Measurements from ENCODE around the gene KISS1.

The KISS1 gene

DNA sequence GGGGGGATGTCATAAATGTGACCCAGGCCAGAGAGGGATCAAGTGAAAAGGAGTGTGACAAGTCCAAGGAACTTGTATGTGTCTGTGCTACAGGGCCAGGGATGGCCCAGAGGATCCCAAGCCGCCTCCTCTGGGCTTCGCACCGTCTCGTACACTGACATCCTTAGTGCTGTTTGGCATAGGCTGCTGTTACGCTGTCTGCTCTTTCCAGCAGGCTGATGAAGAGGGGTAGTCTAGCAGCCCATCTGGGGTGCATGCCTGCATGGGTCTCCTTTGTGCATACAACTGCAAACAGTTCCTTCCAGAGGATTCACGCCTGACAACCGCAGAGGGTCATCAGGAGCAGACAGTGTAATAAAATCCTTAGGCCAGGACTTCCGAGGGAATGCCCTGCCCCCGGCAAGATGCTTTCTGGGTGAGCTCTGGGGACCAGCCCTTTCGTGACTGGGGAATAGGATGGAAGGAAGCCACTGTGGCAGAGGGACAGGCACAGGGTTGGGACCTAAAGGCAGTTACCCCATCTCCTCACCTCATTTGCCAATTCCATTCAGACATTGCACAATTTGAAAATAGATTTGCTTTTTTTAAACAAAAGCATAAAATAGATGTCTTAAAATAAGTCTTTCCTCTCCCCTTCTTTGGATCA, 23.8 kb upstream of the KISS1 start:
- in situ Hi-C loops (cut with MboI; ENCODE audit: low sequenced_read_pairs) = no loop called here

DNA sequence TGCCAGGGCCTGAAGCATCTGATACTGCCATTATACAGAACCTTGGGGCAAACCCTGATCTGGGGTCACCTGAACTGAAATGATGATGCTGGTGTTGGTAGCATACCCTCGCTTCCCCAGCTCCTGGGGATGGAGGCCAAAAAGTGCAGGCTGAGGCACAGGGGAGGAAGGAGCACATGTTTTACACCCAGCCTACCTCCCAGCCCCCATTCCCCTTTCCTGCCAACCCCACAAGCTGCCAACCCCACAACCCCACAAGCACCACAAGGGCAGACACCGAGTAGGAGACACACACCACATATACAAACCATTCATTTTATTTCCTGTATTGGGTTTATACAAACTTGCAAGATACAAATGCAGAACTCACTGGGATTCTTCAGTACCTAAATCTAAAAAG, 22.3 kb upstream of the KISS1 start:
- in situ Hi-C loops (cut with MboI; ENCODE audit: low sequenced_read_pairs) = no loop called here

DNA sequence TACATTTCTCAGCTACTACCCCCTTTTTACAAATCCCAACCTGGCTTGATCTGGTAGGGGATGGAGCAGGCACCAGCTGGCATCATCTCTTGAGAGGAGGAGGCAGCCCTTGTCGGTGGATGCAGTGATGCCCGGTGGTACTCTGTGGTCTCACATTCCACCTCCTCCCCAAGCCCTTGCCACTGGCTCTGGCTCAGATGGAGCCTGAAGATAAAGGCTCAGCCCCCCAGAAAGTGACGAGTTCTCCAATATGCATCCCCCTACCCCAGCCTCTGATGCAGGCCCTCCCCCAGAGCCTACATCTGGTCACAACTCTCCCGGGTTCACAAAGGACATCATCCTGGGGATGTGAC, 21.3 kb upstream of the KISS1 start:
- in situ Hi-C loops (cut with MboI; ENCODE audit: low sequenced_read_pairs) = no loop called here

DNA sequence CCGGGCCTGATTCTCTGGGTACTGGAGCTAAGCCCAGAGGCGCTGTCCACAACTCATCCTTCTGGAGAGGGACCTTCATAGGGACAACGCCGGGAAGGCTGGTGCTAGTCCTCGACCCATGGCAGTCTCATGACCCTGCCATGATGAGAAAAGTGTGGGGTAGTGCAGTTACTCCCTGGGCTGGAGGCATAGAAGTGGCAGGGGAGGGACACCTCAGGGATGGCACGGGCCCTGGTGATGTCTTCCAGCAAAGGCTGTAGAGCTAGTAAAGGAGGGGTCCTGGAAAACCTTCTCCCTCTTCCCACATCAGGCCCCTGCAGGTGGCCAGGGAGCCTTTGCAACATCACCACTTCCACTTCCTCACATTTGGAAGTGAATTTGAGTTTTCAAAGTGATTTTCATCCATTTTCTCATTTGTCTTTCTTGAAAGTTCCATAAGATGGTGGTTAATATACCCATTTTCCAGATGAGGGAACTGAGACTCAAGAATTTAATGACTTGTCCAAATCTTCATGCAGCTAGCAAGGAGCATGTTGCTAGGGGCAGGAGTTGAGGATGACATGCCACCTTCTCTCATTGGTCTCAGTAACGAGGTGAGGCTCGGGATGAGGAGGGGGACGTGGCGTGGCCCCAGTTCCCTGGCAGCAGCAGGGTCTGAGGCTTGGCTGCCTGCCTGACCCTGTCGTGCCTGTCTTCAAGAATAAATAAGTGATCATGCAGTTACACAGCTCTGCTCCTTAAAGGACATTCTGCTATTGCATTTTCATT, 20.8 kb upstream of the KISS1 start:
- in situ Hi-C loops (cut with MboI; ENCODE audit: low sequenced_read_pairs) = no loop called here

DNA sequence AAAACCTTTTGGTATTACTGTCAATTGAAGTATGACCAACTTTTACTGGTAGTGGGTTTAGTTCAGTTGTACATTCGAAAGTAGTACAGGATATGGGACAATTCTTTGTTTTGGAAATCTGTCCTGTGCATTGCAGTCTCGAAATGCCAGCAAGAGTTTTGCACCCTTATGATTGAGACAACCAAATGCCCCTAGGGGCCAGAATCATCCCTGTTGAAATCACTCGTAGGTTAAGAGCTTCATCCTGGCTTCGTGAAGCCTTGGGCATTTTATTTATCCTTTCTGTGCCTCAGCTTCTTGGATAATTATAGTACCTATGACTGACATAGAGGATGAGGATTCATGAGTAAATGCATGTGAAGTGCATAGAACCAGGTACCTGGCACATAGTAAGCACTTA, 19.9 kb upstream of the KISS1 start:
- in situ Hi-C loops (cut with MboI; ENCODE audit: low sequenced_read_pairs) = no loop called here

DNA sequence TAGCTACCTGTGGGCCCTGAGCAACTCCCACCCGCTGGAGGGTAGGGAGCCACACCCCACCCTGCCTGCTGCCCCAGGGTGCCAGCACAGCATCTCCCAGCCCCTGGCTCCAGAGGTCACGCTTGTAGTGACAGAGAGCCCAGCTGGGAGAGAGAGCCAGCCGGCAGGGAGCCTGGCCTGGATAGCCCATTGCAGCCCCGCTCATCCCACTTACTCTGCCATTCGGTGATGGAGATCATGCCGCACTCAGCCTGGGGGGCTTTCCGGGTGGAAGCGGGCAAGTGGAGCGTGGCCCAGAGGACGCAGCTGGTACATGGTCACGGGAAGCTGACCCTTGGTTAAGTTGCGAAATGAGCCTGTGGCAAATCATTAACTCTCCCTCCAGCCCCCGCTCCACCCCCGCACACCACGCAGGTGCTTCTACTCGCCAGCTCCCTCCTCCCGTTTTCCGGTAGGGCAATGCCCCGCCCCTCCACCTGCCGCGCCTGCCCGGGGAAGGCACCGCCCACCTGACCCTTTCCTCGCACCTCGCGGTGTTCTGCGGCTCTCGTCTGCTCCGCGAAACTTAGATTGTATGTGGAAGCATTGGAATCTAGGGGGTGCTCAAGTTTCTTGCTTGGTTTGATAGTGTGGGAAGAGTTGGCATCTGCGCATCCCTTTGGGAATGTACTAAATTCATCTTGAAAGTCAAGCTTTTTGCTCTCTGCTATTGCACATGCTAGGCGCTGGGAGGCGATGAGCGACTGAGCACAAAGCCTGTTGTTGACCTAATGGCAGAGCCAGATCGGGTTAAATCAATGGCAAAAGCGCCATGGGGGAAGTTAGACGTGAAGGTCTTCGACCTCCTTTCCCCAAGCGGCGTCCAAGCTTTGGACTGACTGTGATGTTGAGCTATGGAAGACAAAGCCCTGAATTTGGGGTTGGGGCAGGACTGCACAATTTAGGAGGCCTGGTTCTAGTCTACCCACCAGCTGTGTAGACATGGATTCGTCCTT, 17.7 kb upstream of the KISS1 start, which contains the start of gene GOLT1A:
Gene GOLT1A, minus strand, starts transcription at position 321 of the 995 bp plus-strand sequence. Its CDS starts 82 bp downstream, at position 239.
- in situ Hi-C loops (cut with MboI; ENCODE audit: low sequenced_read_pairs) = no loop called here

DNA sequence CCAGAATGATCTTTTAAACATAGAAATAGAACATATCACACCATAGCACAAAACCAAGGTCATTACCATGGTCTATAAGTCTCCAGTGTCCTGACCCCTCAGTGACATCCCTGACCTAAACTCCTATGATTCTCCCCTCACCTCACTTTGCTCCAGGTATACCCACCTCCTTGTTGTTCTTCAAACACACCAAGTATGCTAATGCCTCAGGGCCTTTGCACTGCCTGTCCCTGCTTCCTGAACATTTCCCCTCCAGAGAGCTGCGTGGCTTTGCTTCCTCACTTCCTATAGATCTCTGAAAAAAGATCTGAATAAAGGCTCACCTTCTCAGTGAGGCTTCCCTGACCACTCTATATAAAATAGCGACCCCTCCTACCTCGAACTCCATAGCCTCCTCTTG, 16.4 kb upstream of the KISS1 start:
- in situ Hi-C loops (cut with MboI; ENCODE audit: low sequenced_read_pairs) = no loop called here

DNA sequence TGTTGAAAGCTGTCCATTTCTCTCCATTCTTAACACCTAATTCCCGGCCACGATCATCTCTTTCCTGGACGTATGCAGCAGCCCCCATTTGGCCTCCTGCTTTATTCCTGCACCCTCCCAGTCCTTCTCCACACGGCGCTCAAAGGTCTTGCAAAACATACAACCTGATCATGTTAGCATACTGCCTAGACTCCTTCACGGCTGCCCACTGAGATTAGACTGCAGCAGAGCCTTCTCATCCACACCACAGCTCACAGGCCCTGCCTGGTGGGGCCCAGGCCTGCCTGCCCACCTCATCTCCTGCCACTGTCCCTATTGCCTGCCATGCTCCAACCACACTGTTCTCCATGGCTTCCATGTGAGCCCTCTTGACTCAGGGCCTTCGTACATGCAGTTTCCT, 14.8 kb upstream of the KISS1 start:
- in situ Hi-C loops (cut with MboI; ENCODE audit: low sequenced_read_pairs) = no loop called here

DNA sequence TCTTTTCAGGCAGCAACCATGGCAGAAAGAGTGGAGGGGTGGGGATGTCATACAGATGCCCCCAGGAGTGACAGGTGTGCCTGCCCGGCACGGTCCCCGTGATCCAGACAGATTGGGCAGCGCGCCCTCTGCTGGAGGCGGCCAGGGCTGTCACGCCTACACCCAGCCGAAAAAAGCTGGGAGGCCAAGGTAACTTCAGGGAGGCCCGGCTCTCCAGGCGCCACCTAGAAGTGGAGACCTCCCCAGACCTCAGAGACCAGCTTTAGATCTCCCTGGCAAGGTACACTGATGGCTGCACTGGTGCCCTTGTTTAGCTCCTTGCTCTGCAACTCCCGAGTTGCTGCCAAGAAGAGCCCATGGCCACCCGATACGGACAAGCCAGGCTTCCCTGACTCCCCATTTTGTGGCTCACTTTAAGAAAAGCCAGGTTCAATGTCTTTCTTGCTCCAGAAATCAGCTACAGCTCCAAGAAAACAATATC, 10.9 kb upstream of the KISS1 start:
- in situ Hi-C loops (cut with MboI; ENCODE audit: low sequenced_read_pairs) = no loop called here

DNA sequence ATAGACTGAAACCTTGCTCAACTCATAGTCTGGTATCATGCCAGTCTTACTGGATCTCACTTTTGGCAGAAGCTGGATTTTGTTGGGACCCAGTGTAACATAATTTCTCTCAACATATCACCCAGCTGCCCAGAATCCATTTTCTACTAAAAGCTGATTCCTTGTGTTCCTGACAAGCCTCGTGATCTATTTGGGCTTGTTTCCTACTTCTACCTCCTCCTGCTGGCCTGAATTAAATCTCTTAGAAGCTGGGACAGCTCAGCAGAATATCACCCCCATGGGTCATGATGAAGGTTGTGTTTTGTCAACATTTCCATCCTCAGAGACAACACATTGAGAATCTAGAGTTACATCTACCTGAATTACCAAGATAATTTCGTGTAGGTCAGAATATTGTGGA, 9.8 kb upstream of the KISS1 start:
- in situ Hi-C loops (cut with MboI; ENCODE audit: low sequenced_read_pairs) = no loop called here

DNA sequence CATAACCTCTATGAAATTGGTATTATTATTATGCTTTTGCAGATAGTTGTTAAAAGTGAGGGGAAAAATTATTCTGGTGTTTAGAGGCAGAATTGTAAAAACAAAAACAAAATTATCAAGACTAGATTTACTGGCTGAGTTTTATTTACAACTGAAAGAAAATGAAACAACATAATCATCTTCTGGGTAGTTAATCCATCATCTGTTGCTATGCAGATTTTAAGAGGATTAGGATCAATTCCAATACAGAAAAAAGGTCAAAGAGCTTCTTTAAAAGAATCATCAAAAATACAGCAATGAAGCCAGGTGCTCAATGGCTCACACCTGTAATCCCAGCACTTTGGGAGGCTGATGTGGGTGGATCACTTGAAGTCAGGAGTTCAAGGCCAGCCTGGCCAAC, 9.2 kb upstream of the KISS1 start:
- in situ Hi-C loops (cut with MboI; ENCODE audit: low sequenced_read_pairs) = no loop called here

DNA sequence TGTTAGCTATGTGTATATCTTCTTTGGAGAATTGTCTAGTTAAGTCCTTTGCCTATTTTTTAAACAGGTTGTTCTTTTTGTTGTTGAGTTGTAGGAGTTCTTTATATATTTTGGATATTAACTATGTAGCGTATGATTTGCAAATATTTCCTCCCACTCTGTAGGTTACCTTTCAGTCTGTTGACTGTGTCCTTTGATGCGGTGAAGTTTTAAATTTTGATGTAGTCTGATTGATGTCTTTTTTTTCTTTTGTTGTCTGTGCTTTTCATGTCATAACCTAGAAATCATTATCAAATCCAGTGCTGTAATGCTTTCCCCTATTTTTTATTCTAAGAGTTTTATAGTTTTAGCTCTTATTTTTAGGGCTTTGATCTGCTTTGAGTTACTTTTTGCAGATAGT, 8.7 kb upstream of the KISS1 start:
- in situ Hi-C loops (cut with MboI; ENCODE audit: low sequenced_read_pairs) = no loop called here

DNA sequence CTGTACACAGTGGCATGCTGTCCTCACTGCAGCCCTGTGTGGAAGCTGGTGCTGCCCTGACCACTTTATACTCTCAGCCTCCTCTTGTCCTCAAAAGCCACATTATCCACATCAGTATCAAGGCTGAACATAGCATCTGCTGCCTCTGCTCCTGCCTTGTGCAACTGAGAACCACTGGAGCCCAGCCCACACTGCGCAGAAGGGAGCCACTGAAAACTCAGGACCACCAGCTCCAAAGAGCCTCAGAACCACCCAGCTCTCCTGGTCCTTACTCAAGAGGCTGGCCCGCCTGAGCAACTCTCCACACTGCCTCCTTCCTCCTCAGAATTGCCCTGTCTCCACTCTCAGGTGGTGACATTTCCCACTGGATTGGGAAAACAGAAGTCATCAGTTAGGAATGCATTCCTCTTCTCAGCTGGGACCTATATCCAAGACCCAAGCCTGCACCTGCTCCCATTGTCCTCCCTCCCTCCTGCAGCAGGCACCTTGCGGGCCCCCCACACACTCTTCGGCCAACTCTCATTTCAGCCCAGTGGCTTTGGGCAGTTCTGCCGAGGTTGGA, 7.0 kb upstream of the KISS1 start:
- in situ Hi-C loops (cut with MboI; ENCODE audit: low sequenced_read_pairs) = no loop called here

DNA sequence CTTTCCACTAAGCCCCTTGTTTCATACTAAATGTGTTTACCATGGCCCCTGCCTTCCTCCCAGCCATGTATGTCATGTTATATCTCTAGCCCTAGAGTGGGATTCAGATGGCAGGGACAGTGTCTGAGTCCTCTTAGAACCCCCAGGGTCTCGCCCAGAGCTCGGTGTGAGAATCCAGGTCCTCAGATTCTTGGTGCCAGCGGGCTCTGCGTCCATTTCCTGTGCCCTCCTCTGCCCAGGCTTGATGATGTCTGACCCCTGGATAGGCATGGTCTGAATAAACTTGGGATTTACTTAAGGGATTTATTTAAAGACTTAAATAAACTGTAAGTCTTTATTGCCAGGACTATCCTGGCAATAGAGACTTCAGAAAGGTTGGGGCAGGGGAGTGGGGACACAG, 6.2 kb upstream of the KISS1 start:
- in situ Hi-C loops (cut with MboI; ENCODE audit: low sequenced_read_pairs) = no loop called here

DNA sequence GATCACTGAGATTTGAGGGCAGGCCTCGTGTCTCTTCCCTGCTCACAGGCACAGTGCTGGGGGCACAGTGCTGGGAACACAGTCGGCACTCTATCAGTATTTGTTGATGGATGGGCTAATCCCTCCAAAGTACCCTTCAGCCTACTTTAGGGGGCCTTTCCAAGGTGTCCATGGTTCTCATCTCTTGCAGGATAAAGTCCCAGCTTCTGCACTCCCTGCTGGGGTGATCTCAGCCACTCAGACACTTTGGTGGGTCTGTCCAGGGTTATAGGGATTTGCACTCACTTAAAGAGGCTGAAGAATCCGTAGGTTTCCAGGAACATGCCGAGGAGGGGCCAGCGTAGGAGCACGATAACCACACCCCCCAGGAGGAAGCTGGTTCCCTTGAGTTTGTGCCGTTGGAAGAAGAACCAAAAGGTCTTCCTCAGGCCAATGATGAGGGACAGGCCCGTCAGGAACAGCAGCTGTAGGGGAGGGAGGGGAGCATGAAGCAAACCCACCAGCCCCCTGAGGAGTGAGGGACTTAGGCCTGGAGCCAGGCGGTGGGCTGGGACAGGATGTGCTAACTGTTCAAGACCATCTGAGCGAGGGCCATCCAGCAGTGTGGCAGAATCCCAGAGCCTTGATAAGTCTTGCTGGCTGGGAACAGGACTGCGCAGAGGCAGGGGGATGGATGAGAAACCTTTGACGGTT, 5.2 kb upstream of the KISS1 start:
- in situ Hi-C loops (cut with MboI; ENCODE audit: low sequenced_read_pairs) = no loop called here

DNA sequence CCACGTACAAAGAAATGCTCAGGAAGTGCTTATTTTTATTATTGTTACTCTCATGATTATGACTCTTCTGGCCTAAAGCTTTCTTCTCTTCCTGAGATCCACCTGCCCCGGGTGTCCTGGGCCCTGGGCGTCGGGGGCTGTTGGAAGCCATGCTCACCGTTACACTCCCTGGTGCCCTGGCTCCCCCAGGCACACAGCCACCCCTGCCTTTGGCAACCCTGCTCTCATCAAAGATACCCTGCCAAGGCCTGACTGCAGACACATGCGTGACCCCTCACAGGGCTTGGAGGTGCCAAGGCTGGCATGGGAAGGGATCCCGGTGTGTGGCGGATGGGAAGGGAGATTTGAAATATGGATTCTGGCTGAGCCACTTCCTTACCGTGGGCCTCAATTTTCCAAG, 3.3 kb upstream of the KISS1 start:
- in situ Hi-C loops (cut with MboI; ENCODE audit: low sequenced_read_pairs) = no loop called here

DNA sequence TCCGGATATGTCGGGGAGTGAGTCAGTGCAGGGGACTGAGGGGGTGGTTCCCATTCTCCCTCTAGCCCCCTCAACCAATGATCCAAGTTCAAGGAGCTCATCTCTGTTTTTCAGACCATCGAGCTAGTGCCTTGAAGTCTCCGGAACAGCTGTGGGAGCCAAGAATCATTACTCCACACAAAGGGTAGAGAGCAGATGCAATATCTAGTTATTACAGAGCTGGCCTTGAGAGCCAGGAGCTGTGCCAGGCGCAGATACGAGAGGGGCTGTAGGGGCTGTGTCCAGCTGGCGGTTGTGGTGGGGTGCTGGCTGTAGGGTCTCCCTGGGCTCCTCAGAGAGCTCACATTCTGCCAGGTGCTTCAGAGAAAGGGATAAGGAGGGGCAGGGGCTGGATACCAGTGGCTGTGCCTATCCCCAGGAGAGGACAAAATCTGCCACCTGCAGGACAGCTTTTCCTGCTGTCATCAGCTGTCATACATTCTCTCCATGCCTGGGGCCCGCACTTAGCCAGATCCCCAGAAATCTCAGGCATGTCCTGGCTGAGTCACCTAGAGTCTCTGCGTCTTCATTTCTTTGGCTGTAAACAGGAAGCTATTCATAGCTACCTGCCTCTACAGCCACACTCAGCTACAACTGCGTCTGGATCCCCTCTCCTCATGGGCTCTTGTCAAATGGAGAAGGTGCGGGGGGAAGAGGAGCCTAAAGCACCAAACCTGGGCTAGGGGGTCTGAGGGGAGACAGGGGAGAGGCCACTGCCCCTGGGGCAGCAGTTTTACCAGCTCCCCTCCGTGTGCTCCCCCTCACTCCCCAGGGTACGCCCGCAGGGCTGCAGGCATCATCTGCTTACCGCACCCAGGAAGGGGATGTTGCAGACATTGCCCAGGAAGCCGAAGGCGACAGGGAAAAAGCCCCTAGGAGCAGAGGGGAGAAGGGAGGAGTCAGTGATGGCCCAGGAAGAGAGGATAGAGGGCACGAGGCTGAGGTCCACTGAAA, 2.4 kb upstream of the KISS1 start:
- in situ Hi-C loops (cut with MboI; ENCODE audit: low sequenced_read_pairs) = no loop called here

DNA sequence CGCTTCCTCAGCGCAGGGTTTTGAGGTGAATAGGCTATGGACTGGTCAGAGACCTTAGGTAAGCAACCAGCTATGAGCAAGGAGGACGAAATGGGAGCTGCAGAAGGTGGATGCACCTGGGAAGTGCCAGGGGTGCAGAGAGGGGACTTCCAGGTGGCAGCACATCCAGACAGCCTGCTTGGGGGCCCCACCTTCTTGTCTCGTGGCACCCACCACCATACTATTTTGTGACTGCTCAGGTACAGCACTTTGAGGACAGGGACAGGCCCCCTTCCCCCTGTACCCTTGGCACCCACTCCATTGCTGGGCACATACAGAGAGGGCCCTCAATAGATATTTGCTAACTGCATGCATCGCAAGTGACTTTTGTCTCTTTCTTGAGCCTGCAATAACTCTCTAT, 777 bp upstream of the KISS1 start:
- in situ Hi-C loops (cut with MboI; ENCODE audit: low sequenced_read_pairs) = no loop called here

DNA sequence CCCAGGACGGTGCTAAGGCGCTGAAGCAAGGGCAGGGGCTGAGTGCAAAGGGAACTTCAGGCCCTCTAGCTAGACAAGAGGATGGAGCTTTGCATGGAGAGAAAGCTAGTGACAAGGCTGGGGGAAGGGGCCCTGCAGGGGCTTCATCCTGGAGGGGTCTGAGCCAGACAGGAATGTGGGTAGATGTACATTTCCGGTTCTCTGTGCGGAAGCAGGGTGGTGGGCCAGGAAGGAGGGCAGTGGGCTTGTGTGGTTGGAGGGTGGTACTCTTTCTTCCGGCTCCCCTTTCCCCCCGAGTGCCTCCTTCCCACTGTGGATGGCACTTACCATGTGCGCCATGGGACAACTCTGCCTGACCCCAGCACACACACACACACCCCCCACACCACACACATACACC, 1.5 kb downstream of the KISS1 start:
- in situ Hi-C loops (cut with MboI; ENCODE audit: low sequenced_read_pairs) = no loop called here
